Heart left ventricle (tissue), 13 donors: Measurements from ENCODE around the gene LRRC37A2.
"Not testable (repeated sequence)": the region's sequence is repeated elsewhere in the genome, so short reads cannot be mapped to it uniquely, and the experiment has no call there.

Source experiments
- CTCF ChIP-seq, 12 donors: fragments of 200-600 bp; sonication (generic) in 4 of 12; IDR thresholded peaks; one replicate each; pipeline versions ENCODE4 v1.5.0 to v1.8.0; 2018 to 2022; ENCODE audit warnings: antibody characterized with exemption in 12 of 12, mild to moderate bottlenecking in 5 of 12
- POLR2A ChIP-seq, 2 donors: fragments of 450-650 bp; IDR thresholded peaks; one replicate each; pipeline ENCODE4 v1.6.1; 2017; ENCODE audit warnings: antibody characterized with exemption in 2 of 2, mild to moderate bottlenecking in 2 of 2, moderate library complexity in 2 of 2
- donor health status: ischemic (EF 13 %, LVEDD 7.1; RV severe dilation, severe dysfunction).
- donor health status: DM: no; HTN: yes; CAD: no.
- donor health status: DM: no; HTN: no; CAD: no.
- donor health status: ischemic (EF 25% LVEDD 6.9; RV normal size, moderate dysfunction).
- donor health status: ischemic (EF 25% LVEDD 5.7; RV mildly dilated, moderate dysfunction).
- donor health status: ischemic (EF 35%, LVEDD 5.7; RV mildly dilated, moderate dysfunction).
- donor health status: nonischemic (EF 11% LVEDD 7.7; RV severe dilation, severe dysfunction).
- donor health status: DM: yes; HTN: yes; CAD: no.
- donor health status: PGD.
- donor health status: ischemic (EF 29% LVEDD 5.4; RV normal size, mild dysfunction).
- donor health status: nonischemic (EF 23%, LVEDD 6.1; RV moderate dilation, normal function).

- TF ChIP-seq CTCF, POLR2A (IDR thresholded peaks at IDR 0.05): not testable (repeated sequence)
These were observed 46.9 kb downstream of the LRRC37A2 start for GRCh38 chr17:46559155-46559554.
